Measurements from ENCODE around the gene ADARB1. TPM values are rescaled to one million over a fixed set of nuclear protein-coding genes. Genes with fewer than 3 reads are reported as not detected.

ADARB1 gene
- total RNA-seq, 1 experiment from 2014 or later: 14.6 TPM

DNA sequence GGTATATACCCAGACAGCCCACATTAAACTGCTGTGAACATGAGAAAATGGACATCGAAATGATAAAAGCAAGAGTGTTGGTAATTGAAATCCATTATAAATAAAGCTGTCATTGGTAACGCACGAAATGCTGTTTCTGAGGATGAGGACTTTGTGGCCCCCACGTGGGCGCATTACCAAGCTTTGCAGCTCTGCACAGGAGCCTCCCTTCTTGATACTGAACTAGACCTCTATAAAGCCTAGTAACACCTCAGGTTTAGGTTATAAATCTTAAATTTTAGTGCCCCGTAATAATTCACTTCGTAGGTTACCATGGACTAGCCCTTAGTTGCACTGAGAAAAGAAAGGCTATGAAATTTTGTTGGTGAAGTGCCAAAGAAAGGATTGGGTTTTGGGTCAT, 45.4 kb downstream of the ADARB1 start:
- ChIA-PET POLR2A (no interaction called here), CTCF (interaction anchor here (1.0 to 3.2 kb wide), 3 partner anchors 9 to 18 kb away, joined by 3 to 27 read pairs (median 3); no protein-coding TSS in a partner anchor)
- Mint-ChIP-seq H3K27me3 (ENCODE audit: low read depth) (no peaks in the 10 kb centered on the region), H3K27ac (no peak overlapping the region), H3K36me3 (no peaks in the 10 kb centered on the region), H3K4me3 (no peak overlapping the region), H3K4me1 (peaks cover 2% of the 10 kb centered on the region; the same call in 1 of the 2 replicates), H3K9me3 (no peaks in the 10 kb centered on the region)
- TF ChIP-seq ZNF423 (CRISPR knock-in tag; IDR thresholded peaks at IDR 0.05): no peak
- TF ChIP-seq, protein P1, sequence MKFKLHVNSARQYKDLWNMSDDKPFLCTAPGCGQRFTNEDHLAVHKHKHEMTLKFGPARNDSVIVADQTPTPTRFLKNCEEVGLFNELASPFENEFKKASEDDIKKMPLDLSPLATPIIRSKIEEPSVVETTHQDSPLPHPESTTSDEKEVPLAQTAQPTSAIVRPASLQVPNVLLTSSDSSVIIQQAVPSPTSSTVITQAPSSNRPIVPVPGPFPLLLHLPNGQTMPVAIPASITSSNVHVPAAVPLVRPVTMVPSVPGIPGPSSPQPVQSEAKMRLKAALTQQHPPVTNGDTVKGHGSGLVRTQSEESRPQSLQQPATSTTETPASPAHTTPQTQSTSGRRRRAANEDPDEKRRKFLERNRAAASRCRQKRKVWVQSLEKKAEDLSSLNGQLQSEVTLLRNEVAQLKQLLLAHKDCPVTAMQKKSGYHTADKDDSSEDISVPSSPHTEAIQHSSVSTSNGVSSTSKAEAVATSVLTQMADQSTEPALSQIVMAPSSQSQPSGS (CRISPR knock-in tag; IDR thresholded peaks at IDR 0.05; ENCODE audit: borderline replicate concordance, low read depth): no peak
- DNase-seq (ENCODE audit: low spot score) (no peak), ATAC-seq (no peak)

DNA sequence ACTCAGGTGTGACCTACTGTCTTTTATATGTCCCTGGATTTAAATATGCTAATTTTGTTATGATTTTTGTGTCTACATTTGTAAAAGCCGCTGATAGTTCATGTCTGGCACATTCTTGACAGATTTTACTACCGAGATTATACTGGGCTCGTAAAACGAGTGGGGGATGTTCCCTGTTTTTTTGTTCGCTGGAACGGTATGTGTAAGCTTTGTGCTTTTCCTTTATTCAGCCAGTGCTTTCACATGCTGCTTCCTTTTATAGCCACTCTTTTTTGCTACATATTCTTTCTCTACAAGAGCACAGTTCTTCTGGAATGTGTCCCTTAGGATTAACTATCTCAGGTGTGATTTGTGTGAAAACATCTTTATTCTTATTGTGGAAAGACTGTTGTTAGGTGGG, 46.6 kb downstream of the ADARB1 start:
- H3K9me3 Mint-ChIP-seq: no peaks in the 10 kb centered on the region
- peaks cover 2% of the 10 kb centered on the region; the same call in 1 of the 2 replicates for H3K4me1 Mint-ChIP-seq
- no peak overlapping the region for H3K27ac Mint-ChIP-seq
- ChIA-PET POLR2A (no interaction called here), CTCF (interaction anchor here (0.5 to 3.2 kb wide), 5 partner anchors 17 to 1239 kb away, joined by 3 to 27 read pairs (median 5); no protein-coding TSS in a partner anchor)
- TF ChIP-seq GABPB1 (CRISPR knock-in tag; IDR thresholded peaks at IDR 0.05) (no peak), TP53 (CRISPR knock-in tag; IDR thresholded peaks at IDR 0.05) (no peak), FOXK1 (CRISPR knock-in tag; IDR thresholded peaks at IDR 0.05) (no peak), ZNF671 (CRISPR knock-in tag; IDR thresholded peaks at IDR 0.05) (no peak), SOX15 (CRISPR knock-in tag; IDR thresholded peaks at IDR 0.05) (no peak), ZNF396 (CRISPR knock-in tag; IDR thresholded peaks at IDR 0.05; ENCODE audit: borderline replicate concordance) (no peak), ATF1 (CRISPR knock-in tag; IDR thresholded peaks at IDR 0.05) (no peak), NR1H2 (CRISPR knock-in tag; IDR thresholded peaks at IDR 0.05) (no peak), SMAD4 (CRISPR knock-in tag; IDR thresholded peaks at IDR 0.05) (no peak), CBFB (CRISPR knock-in tag; IDR thresholded peaks at IDR 0.05; ENCODE audit: low read depth) (no peak), TCF7 (CRISPR knock-in tag; IDR thresholded peaks at IDR 0.05; ENCODE audit: low read depth) (no peak), OVOL2 (CRISPR knock-in tag; IDR thresholded peaks at IDR 0.05; ENCODE audit: borderline replicate concordance) (no peak)
- TF ChIP-seq, protein P2, sequence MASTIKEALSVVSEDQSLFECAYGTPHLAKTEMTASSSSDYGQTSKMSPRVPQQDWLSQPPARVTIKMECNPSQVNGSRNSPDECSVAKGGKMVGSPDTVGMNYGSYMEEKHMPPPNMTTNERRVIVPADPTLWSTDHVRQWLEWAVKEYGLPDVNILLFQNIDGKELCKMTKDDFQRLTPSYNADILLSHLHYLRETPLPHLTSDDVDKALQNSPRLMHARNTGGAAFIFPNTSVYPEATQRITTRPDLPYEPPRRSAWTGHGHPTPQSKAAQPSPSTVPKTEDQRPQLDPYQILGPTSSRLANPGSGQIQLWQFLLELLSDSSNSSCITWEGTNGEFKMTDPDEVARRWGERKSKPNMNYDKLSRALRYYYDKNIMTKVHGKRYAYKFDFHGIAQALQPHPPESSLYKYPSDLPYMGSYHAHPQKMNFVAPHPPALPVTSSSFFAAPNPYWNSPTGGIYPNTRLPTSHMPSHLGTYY (CRISPR knock-in tag; IDR thresholded peaks at IDR 0.05): no peak
- TF ChIP-seq, protein P3, sequence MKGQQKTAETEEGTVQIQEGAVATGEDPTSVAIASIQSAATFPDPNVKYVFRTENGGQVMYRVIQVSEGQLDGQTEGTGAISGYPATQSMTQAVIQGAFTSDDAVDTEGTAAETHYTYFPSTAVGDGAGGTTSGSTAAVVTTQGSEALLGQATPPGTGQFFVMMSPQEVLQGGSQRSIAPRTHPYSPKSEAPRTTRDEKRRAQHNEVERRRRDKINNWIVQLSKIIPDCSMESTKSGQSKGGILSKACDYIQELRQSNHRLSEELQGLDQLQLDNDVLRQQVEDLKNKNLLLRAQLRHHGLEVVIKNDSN (CRISPR knock-in tag; IDR thresholded peaks at IDR 0.05): no peak
- TF ChIP-seq, protein P4, sequence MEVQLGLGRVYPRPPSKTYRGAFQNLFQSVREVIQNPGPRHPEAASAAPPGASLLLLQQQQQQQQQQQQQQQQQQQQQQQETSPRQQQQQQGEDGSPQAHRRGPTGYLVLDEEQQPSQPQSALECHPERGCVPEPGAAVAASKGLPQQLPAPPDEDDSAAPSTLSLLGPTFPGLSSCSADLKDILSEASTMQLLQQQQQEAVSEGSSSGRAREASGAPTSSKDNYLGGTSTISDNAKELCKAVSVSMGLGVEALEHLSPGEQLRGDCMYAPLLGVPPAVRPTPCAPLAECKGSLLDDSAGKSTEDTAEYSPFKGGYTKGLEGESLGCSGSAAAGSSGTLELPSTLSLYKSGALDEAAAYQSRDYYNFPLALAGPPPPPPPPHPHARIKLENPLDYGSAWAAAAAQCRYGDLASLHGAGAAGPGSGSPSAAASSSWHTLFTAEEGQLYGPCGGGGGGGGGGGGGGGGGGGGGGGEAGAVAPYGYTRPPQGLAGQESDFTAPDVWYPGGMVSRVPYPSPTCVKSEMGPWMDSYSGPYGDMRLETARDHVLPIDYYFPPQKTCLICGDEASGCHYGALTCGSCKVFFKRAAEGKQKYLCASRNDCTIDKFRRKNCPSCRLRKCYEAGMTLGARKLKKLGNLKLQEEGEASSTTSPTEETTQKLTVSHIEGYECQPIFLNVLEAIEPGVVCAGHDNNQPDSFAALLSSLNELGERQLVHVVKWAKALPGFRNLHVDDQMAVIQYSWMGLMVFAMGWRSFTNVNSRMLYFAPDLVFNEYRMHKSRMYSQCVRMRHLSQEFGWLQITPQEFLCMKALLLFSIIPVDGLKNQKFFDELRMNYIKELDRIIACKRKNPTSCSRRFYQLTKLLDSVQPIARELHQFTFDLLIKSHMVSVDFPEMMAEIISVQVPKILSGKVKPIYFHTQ (CRISPR knock-in tag; IDR thresholded peaks at IDR 0.05): no peak
- H3K27me3 Mint-ChIP-seq (ENCODE audit: low read depth): no peaks in the 10 kb centered on the region
- DNase-seq (ENCODE audit: low spot score) (no peak), ATAC-seq (no peak)
- H3K36me3 Mint-ChIP-seq: no peaks in the 10 kb centered on the region
- H3K4me3 Mint-ChIP-seq: no peak overlapping the region

DNA sequence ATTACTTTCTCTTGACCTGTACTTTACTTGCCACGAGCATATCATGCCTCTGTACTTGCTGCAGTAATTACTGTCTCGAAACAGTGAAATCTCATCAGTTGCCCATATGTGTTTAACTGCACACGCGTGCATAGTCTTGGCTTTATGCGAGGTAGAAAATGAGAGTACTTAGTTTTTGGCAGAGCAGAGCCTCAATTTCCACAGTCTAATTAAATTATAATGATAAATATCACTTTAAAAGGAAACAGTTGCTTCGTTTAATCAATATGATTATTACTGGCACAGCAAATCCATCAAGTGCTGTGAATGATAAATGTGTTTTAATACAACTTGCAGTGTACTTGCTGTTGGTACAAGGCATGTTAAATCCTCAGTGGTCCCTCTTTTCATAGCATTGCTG, 47.6 kb downstream of the ADARB1 start:
- Mint-ChIP-seq H3K36me3 (no peaks in the 10 kb centered on the region), H3K9me3 (no peaks in the 10 kb centered on the region), H3K27me3 (ENCODE audit: low read depth) (no peaks in the 10 kb centered on the region), H3K4me1 (peaks cover 2% of the 10 kb centered on the region; the same call in 1 of the 2 replicates), H3K4me3 (no peak overlapping the region), H3K27ac (no peak overlapping the region)
- ChIA-PET POLR2A (no interaction called here), CTCF (interaction anchor here (1.9 to 3.2 kb wide), 2 partner anchors 16 to 23 kb away, joined by 5 to 27 read pairs; no protein-coding TSS in a partner anchor)
- ATAC-seq: no peak
- no peak for DNase-seq (ENCODE audit: low spot score)
- TF ChIP-seq, protein P5, sequence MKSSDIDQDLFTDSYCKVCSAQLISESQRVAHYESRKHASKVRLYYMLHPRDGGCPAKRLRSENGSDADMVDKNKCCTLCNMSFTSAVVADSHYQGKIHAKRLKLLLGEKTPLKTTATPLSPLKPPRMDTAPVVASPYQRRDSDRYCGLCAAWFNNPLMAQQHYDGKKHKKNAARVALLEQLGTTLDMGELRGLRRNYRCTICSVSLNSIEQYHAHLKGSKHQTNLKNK (CRISPR knock-in tag; IDR thresholded peaks at IDR 0.05): no peak
- TF ChIP-seq SMAD3 (CRISPR knock-in tag; IDR thresholded peaks at IDR 0.05; ENCODE audit: borderline replicate concordance): no peak
- TF ChIP-seq, protein P6, sequence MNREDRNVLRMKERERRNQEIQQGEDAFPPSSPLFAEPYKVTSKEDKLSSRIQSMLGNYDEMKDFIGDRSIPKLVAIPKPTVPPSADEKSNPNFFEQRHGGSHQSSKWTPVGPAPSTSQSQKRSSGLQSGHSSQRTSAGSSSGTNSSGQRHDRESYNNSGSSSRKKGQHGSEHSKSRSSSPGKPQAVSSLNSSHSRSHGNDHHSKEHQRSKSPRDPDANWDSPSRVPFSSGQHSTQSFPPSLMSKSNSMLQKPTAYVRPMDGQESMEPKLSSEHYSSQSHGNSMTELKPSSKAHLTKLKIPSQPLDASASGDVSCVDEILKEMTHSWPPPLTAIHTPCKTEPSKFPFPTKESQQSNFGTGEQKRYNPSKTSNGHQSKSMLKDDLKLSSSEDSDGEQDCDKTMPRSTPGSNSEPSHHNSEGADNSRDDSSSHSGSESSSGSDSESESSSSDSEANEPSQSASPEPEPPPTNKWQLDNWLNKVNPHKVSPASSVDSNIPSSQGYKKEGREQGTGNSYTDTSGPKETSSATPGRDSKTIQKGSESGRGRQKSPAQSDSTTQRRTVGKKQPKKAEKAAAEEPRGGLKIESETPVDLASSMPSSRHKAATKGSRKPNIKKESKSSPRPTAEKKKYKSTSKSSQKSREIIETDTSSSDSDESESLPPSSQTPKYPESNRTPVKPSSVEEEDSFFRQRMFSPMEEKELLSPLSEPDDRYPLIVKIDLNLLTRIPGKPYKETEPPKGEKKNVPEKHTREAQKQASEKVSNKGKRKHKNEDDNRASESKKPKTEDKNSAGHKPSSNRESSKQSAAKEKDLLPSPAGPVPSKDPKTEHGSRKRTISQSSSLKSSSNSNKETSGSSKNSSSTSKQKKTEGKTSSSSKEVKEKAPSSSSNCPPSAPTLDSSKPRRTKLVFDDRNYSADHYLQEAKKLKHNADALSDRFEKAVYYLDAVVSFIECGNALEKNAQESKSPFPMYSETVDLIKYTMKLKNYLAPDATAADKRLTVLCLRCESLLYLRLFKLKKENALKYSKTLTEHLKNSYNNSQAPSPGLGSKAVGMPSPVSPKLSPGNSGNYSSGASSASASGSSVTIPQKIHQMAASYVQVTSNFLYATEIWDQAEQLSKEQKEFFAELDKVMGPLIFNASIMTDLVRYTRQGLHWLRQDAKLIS (CRISPR knock-in tag; IDR thresholded peaks at IDR 0.05; ENCODE audit: borderline replicate concordance): no peak
- TF ChIP-seq CREM (CRISPR knock-in tag; IDR thresholded peaks at IDR 0.05): no peak

All from WTC11 (cell line).